HCT116 (cell line): Measurements from ENCODE around the gene MYO1A. TPM values are rescaled to one million over a fixed set of nuclear protein-coding genes. Genes with fewer than 3 reads are reported as not detected.

ENCODE experiments used
- ATAC-seq: fragments of 200-7000 bp; cut with Tn5 transposase; 2 replicates; pipeline ENCODE4 v1.9.1; 2020; ENCODE audit warnings: mild to moderate bottlenecking, moderate library complexity
- BruUV-seq: library from RNA; stranded (reverse); fragments of 400-500 nt; replicated peaks from 2 replicates; lab custom pipeline; 2021; lab: Mats Ljungman, UMichigan
- CTCF ChIA-PET: fragments of 300-600 bp; sonication (Branson Sonifier 250); formaldehyde crosslinking; loops from one replicate; lab custom pipeline; 2021; ENCODE audit warnings: antibody characterized with exemption; lab: Charles Lee
- POLR2A ChIA-PET: fragments of 300-600, 350-600 bp; sonication (Branson Sonifier 250); formaldehyde crosslinking; loops from one replicate; lab custom pipeline; 2021; ENCODE audit warnings: antibody characterized with exemption; lab: Charles Lee
- RAD21 ChIA-PET, 2 experiments: fragments of 300-600 bp; sonication (Branson Sonifier 250); formaldehyde crosslinking; loops; one replicate each; lab custom pipeline; 2023; ENCODE audit warnings: low total read pairs in 2 of 2; ENCODE audit not compliant: uncharacterized antibody in 2 of 2, unreplicated experiment in 2 of 2, low non-redundant PET in 1 of 2; lab: Charles Lee
- DNase-seq: peaks from one replicate; pipeline ENCODE4 v3.0.0-alpha.2; 2010; ENCODE audit warnings: low read depth, low spot score
- H2AFZ ChIP-seq: fragments of 200-600 bp; shearing (Covaris generic), sonication (generic); 2 replicates; pipeline ENCODE4 v1.6.1; 2017; ENCODE audit warnings: low read depth, mixed run types, mixed read lengths, antibody characterized with exemption, low read length; ENCODE audit not compliant: poor library complexity, severe bottlenecking
- H3K27ac ChIP-seq: 2 replicates; pipeline ENCODE4 v1.5.1; 2012; ENCODE audit warnings: low read depth, low read length
- H3K27me3 ChIP-seq: fragments of 200-600 bp; sonication (generic); 2 replicates; pipeline ENCODE4 v1.6.1; 2016; ENCODE audit warnings: mixed run types, low read length, mixed read lengths; ENCODE audit not compliant: insufficient read depth
- H3K36me3 ChIP-seq, 2 experiments: fragments of 200-500 bp in 1 of 2; fragments of 200-600 bp in 1 of 2; sonication (Bioruptor generic) in 1 of 2; sonication (generic) in 1 of 2; 2 replicates each; pipeline versions ENCODE4 v1.5.1 to v1.6.1; 2014 to 2016; ENCODE audit warnings: low read length in 2 of 2, inconsistent platforms in 1 of 2, mixed read lengths in 1 of 2, mixed run types in 1 of 2; ENCODE audit not compliant: insufficient read depth in 2 of 2, control insufficient read depth in 1 of 2
- H3K4me1 ChIP-seq, 2 experiments: fragments of 200-600 bp in 1 of 2; sonication (generic) in 1 of 2; 2 replicates each; pipeline versions ENCODE4 v1.5.1 to v1.6.1; 2012 to 2017; ENCODE audit warnings: low read length in 2 of 2, inconsistent platforms in 1 of 2, mild to moderate bottlenecking in 1 of 2, mixed read lengths in 1 of 2, mixed run types in 1 of 2, moderate library complexity in 1 of 2; ENCODE audit not compliant: insufficient read depth in 2 of 2, control insufficient read depth in 1 of 2
- H3K4me2 ChIP-seq: fragments of 200-600 bp; sonication (generic); 2 replicates; pipeline ENCODE4 v1.6.1; 2017; ENCODE audit warnings: mixed run types, low read length, mixed read lengths
- H3K4me3 ChIP-seq, 2 experiments: fragments of 200-600 bp in 1 of 2; sonication (generic) in 1 of 2; replicated peaks in 1 of 2; 2 replicates each; pipeline ENCODE4 v1.5.1; 2011 to 2016; ENCODE audit warnings: low read length in 2 of 2, control low read depth in 1 of 2, low read depth in 1 of 2, mild to moderate bottlenecking in 1 of 2, mixed read lengths in 1 of 2, mixed run types in 1 of 2
- H3K79me2 ChIP-seq: fragments of 200-600 bp; sonication (generic); 2 replicates; pipeline ENCODE4 v1.6.1; 2017; ENCODE audit warnings: mild to moderate bottlenecking, mixed run types, low read length, moderate library complexity, mixed read lengths; ENCODE audit not compliant: insufficient read depth
- H3K9ac ChIP-seq: fragments of 200-600 bp; sonication (generic); 2 replicates; pipeline ENCODE4 v1.6.1; 2016; ENCODE audit warnings: low read length, mixed read lengths
- H3K9me2 ChIP-seq: fragments of 200-600 bp; sonication (generic), shearing (Covaris generic); 2 replicates; pipeline ENCODE4 v1.6.1; 2017; ENCODE audit warnings: mixed run types, mild to moderate bottlenecking, moderate library complexity; ENCODE audit not compliant: insufficient read depth
- H3K9me3 ChIP-seq, 2 experiments: fragments of 200-500 bp in 1 of 2; fragments of 200-600 bp in 1 of 2; sonication (Bioruptor generic) in 1 of 2; sonication (generic) in 1 of 2; 2 replicates each; pipeline ENCODE4 v1.6.1; 2014 to 2017; ENCODE audit warnings: low read length in 2 of 2, mixed read lengths in 2 of 2, inconsistent platforms in 1 of 2, low read depth in 1 of 2, mild to moderate bottlenecking in 1 of 2, mixed run types in 1 of 2, moderate library complexity in 1 of 2; ENCODE audit not compliant: control insufficient read depth in 1 of 2, insufficient read depth in 1 of 2
- H4K20me1 ChIP-seq: fragments of 200-600 bp; sonication (generic), shearing (Covaris generic); 2 replicates; pipeline ENCODE4 v1.6.1; 2017; ENCODE audit warnings: mixed run types, mild to moderate bottlenecking, moderate library complexity; ENCODE audit not compliant: insufficient read depth
- CBX3 ChIP-seq: IDR thresholded peaks from 2 replicates; pipeline ENCODE4 v1.6.1; 2012; ENCODE audit warnings: low read depth
- CEBPB ChIP-seq: IDR thresholded peaks from 2 replicates; pipeline ENCODE4 v1.6.1; 2012; ENCODE audit warnings: low read depth
- EGR1 ChIP-seq: IDR thresholded peaks from 2 replicates; pipeline ENCODE4 v1.6.1; 2012; ENCODE audit warnings: low read depth
- FOSL1 ChIP-seq: IDR thresholded peaks from 2 replicates; pipeline ENCODE4 v1.6.1; 2012; ENCODE audit warnings: low read depth
- POLR2AphosphoS5 ChIP-seq: IDR thresholded peaks from 2 replicates; pipeline ENCODE4 v1.6.1; 2011; ENCODE audit warnings: mild to moderate bottlenecking, low read depth, low read length, moderate library complexity
- RAD21 ChIP-seq: IDR thresholded peaks from 2 replicates; pipeline ENCODE4 v1.6.1; 2012; ENCODE audit warnings: low read depth, mild to moderate bottlenecking
- SIN3A ChIP-seq: IDR thresholded peaks from 2 replicates; pipeline ENCODE4 v1.6.1; 2012; ENCODE audit warnings: low read depth
- SRF ChIP-seq: IDR thresholded peaks from 2 replicates; pipeline ENCODE4 v1.6.1; 2012; ENCODE audit warnings: low read depth
- YY1 ChIP-seq: IDR thresholded peaks from 2 replicates; pipeline ENCODE4 v1.6.1; 2011; ENCODE audit warnings: low read length, low read depth, moderate library complexity, mild to moderate bottlenecking; ENCODE audit not compliant: insufficient replicate concordance; ENCODE audit errors: extremely low read depth
- ZFX ChIP-seq: fragments of 450-650 bp; IDR thresholded peaks from 2 replicates; pipeline ENCODE4 v1.6.1; 2017
- intact Hi-C: fragments of 100-400 bp; cut with micrococcal nuclease; formaldehyde crosslinking; loops from 2 replicates; pipeline ENCODE4 v1.10.0; 2022
- total RNA-seq: library from RNA; stranded (reverse); gene quantifications from one replicate; pipeline ENCODE4 v1.2.1, GENCODE V29; 2021; ENCODE audit not compliant: unreplicated experiment
- TF ChIP-seq, protein P1 (sequence below): IDR thresholded peaks from 2 replicates; pipeline ENCODE4 v1.6.1; 2012
- TF ChIP-seq, protein P2 (sequence below): IDR thresholded peaks from 2 replicates; pipeline ENCODE4 v1.6.1; 2012
- TF ChIP-seq, protein P3 (sequence below): IDR thresholded peaks from 2 replicates; pipeline ENCODE4 v1.6.1; 2012; ENCODE audit warnings: low read depth
- TF ChIP-seq, protein P4 (sequence below), 3 experiments: fragments of 200-600 bp in 1 of 3; sonication (generic) in 1 of 3; IDR thresholded peaks in 2 of 3; conservative IDR thresholded peaks in 1 of 3; 2 replicates each; pipeline ENCODE4 v1.5.1; 2012 to 2017; ENCODE audit warnings: low read depth in 2 of 3, low read length in 2 of 3, antibody characterized with exemption in 1 of 3, borderline replicate concordance in 1 of 3, control low read depth in 1 of 3, mild to moderate bottlenecking in 1 of 3, mixed read lengths in 1 of 3, mixed run types in 1 of 3, moderate library complexity in 1 of 3; ENCODE audit not compliant: insufficient read depth in 1 of 3

MYO1A gene
- total RNA-seq, 1 experiment from 2014 or later, result 0.76 TPM

DNA sequence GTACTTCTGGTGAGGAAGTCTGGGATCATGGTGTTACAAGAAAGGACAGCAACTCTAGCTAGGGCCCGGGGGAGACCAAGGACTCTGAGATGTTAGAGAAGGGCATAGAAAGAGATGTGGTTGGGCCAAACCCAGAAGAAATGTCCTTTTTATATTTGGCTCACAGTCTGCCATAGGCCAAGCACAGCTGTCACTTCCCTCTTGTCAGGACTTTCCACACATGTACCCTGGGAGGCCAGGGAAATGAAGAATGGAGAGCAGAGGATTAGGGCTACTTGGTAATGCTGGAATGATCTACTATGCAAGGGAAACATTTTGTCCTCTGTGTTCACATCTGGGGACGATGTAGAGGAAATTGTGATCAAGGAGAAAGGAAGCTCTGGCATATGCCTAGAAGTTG is 9.2 kb downstream of the MYO1A start:
- ChIA-PET CTCF (interaction anchor here (1.0 to 1.9 kb wide), 3 partner anchors 9 to 142 kb away, joined by 3 to 4 read pairs (median 3); partner anchors contain the start of gene MYO1A), RAD21 (no interaction called here), POLR2A (interaction anchor here (1.4 kb wide), 1 partner anchor 9 kb away, joined by 3 read pairs; no protein-coding TSS in a partner anchor)
- no peak overlapping the region for H3K4me3 ChIP-seq
- no peak overlapping the region for H3K27ac ChIP-seq
- intact Hi-C loops, result no loop called here
- DNase-seq (no peak), ATAC-seq (no peak)
- no peaks in the 10 kb centered on the region for H3K9me3 ChIP-seq
- no peaks in the 10 kb centered on the region for H4K20me1 ChIP-seq
- H3K9ac ChIP-seq, result no peak overlapping the region
- H3K27me3 ChIP-seq, result peaks cover 20% of the 10 kb centered on the region; the same call in 1 of the 2 replicates
- no peaks in the 10 kb centered on the region for H3K9me2 ChIP-seq
- no peak overlapping the region for H3K4me2 ChIP-seq
- H3K4me1 ChIP-seq, result no peaks in the 10 kb centered on the region
- no peaks in the 10 kb centered on the region for H3K36me3 ChIP-seq
- no TSS peak for BruUV-seq
- H3K79me2 ChIP-seq, result no peaks in the 10 kb centered on the region
- TF ChIP-seq CBX3, result no peak
- TF ChIP-seq, protein P1, sequence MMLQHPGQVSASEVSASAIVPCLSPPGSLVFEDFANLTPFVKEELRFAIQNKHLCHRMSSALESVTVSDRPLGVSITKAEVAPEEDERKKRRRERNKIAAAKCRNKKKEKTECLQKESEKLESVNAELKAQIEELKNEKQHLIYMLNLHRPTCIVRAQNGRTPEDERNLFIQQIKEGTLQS, result no peak
- TF ChIP-seq YY1, result no peak
- no peak for TF ChIP-seq SRF
- TF ChIP-seq SIN3A, result no peak
- TF ChIP-seq ZFX, result no peak
- no peak for TF ChIP-seq CEBPB
- TF ChIP-seq, protein P2, sequence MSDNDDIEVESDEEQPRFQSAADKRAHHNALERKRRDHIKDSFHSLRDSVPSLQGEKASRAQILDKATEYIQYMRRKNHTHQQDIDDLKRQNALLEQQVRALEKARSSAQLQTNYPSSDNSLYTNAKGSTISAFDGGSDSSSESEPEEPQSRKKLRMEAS, result no peak
- no peak overlapping the region for H2AFZ ChIP-seq

DNA sequence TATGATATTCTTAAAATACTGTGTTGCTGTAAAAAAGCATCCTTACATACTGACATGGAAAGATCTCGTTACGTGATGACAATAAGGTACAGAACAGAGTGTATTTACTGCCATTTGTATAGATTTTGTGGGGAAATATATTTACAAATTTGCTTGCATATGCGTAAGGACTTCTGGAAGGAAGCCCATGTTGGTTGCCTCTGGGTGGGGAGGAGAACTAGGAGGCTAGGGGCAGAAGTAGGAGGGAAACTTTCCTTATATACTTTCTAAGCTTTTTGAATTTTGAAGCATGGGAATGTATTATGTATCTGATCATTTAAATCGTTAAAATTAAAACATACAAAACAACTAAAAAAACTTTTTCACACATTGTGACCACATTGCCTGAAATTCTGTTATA is 9.7 kb downstream of the MYO1A start:
- CTCF ChIA-PET, result interaction anchor here (1.0 to 1.9 kb wide), 3 partner anchors 9 to 143 kb away, joined by 3 to 4 read pairs (median 3); partner anchors contain the start of gene MYO1A
- POLR2A ChIA-PET, result interaction anchor here (1.4 kb wide), 1 partner anchor 8 kb away, joined by 3 read pairs; no protein-coding TSS in a partner anchor
- intact Hi-C loops, result no loop called here

More for the DNA sequence above, 9.7 kb downstream of the MYO1A start:
- no peaks in the 10 kb centered on the region for H4K20me1 ChIP-seq
- no peaks in the 10 kb centered on the region for H3K9me2 ChIP-seq
- H3K36me3 ChIP-seq, result no peaks in the 10 kb centered on the region
- DNase-seq, result no peak
- no peaks in the 10 kb centered on the region for H3K9me3 ChIP-seq
- no peaks in the 10 kb centered on the region for H3K4me1 ChIP-seq
- RAD21 ChIA-PET, result no interaction called here
- no peak overlapping the region for H3K9ac ChIP-seq
- H2AFZ ChIP-seq, result no peak overlapping the region
- no peak overlapping the region for H3K4me3 ChIP-seq
- H3K4me2 ChIP-seq, result no peak overlapping the region
- TF ChIP-seq, protein P3, sequence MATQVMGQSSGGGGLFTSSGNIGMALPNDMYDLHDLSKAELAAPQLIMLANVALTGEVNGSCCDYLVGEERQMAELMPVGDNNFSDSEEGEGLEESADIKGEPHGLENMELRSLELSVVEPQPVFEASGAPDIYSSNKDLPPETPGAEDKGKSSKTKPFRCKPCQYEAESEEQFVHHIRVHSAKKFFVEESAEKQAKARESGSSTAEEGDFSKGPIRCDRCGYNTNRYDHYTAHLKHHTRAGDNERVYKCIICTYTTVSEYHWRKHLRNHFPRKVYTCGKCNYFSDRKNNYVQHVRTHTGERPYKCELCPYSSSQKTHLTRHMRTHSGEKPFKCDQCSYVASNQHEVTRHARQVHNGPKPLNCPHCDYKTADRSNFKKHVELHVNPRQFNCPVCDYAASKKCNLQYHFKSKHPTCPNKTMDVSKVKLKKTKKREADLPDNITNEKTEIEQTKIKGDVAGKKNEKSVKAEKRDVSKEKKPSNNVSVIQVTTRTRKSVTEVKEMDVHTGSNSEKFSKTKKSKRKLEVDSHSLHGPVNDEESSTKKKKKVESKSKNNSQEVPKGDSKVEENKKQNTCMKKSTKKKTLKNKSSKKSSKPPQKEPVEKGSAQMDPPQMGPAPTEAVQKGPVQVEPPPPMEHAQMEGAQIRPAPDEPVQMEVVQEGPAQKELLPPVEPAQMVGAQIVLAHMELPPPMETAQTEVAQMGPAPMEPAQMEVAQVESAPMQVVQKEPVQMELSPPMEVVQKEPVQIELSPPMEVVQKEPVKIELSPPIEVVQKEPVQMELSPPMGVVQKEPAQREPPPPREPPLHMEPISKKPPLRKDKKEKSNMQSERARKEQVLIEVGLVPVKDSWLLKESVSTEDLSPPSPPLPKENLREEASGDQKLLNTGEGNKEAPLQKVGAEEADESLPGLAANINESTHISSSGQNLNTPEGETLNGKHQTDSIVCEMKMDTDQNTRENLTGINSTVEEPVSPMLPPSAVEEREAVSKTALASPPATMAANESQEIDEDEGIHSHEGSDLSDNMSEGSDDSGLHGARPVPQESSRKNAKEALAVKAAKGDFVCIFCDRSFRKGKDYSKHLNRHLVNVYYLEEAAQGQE, result no peak
- TF ChIP-seq EGR1, result no peak
- no peak for TF ChIP-seq SRF
- TF ChIP-seq, protein P1, result no peak
- TF ChIP-seq FOSL1, result no peak
- TF ChIP-seq POLR2AphosphoS5, result no peak
- no peak for TF ChIP-seq RAD21
- TF ChIP-seq, protein P2, result no peak
- TF ChIP-seq, protein P4, sequence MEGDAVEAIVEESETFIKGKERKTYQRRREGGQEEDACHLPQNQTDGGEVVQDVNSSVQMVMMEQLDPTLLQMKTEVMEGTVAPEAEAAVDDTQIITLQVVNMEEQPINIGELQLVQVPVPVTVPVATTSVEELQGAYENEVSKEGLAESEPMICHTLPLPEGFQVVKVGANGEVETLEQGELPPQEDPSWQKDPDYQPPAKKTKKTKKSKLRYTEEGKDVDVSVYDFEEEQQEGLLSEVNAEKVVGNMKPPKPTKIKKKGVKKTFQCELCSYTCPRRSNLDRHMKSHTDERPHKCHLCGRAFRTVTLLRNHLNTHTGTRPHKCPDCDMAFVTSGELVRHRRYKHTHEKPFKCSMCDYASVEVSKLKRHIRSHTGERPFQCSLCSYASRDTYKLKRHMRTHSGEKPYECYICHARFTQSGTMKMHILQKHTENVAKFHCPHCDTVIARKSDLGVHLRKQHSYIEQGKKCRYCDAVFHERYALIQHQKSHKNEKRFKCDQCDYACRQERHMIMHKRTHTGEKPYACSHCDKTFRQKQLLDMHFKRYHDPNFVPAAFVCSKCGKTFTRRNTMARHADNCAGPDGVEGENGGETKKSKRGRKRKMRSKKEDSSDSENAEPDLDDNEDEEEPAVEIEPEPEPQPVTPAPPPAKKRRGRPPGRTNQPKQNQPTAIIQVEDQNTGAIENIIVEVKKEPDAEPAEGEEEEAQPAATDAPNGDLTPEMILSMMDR (IDR thresholded peaks at IDR 0.05 in 2 of 3, conservative IDR thresholded peaks at IDR 0.05 in 1 of 3; ENCODE audit: borderline replicate concordance in 1 of 3, insufficient read depth in 1 of 3, low read depth in 2 of 3, low read length in 2 of 3), result no peak
- peaks cover 20% of the 10 kb centered on the region; the same call in 1 of the 2 replicates for H3K27me3 ChIP-seq
- H3K79me2 ChIP-seq, result no peaks in the 10 kb centered on the region
- no peak overlapping the region for H3K27ac ChIP-seq
- BruUV-seq, result no TSS peak
- ATAC-seq, result no peak
